K562 (cell line): ENCODE data around the gene GMDS.
"Not testable (repeated sequence)": the region's sequence is repeated elsewhere in the genome, so short reads cannot be mapped to it uniquely, and the experiment has no call there.

ENCODE experiments used
- BRCA1 ChIP-seq, 2 experiments: fragments of 450-650 bp in 1 of 2; sonication (generic) in 1 of 2; formaldehyde crosslinking in 1 of 2; IDR thresholded peaks; 2 replicates each; pipeline versions ENCODE4 v1.5.0 to v1.6.1; 2017 to 2020; ENCODE audit warnings: mild to moderate bottlenecking in 1 of 2, missing genetic modification reagents in 1 of 2
- HIVEP1 ChIP-seq: fragments of 250-450 bp; sonication (Bioruptor Pico); IDR thresholded peaks from 2 replicates; pipeline ENCODE4 v1.4.0; 2020; ENCODE audit warnings: mild to moderate bottlenecking
- MAFG ChIP-seq: fragments of 450-650 bp; conservative IDR thresholded peaks from 2 replicates; pipeline ENCODE4 v1.6.1; 2016; ENCODE audit warnings: missing genetic modification characterization, missing compliant biosample characterization
- MTF1 ChIP-seq: fragments of 250-450 bp; sonication (Bioruptor Pico); IDR thresholded peaks from 2 replicates; pipeline ENCODE4 v1.9.0; 2021; ENCODE audit warnings: moderate library complexity, mild to moderate bottlenecking, inconsistent platforms, borderline replicate concordance
- POLR2AphosphoS5 ChIP-seq: IDR thresholded peaks from 2 replicates; pipeline ENCODE4 v1.6.1; 2011; ENCODE audit warnings: mild to moderate bottlenecking, low read depth, low read length, moderate library complexity; ENCODE audit not compliant: control insufficient read depth, insufficient read depth
- RBM15 ChIP-seq: fragments of 200-400 bp; formaldehyde crosslinking; IDR thresholded peaks from 2 replicates; pipeline ENCODE4 v1.6.1; 2018; ENCODE audit warnings: mild to moderate bottlenecking, low read length, moderate library complexity; ENCODE audit not compliant: insufficient read depth
- TCF7L2 ChIP-seq: fragments of 150-350 bp; IDR thresholded peaks from 2 replicates; pipeline ENCODE4 v1.6.1; 2016; ENCODE audit warnings: low read depth, mild to moderate bottlenecking, low read length, moderate library complexity
- TF ChIP-seq, protein P1 (sequence below), 3 experiments: IDR thresholded peaks in 2 of 3; conservative IDR thresholded peaks in 1 of 3; 2 replicates each; pipeline ENCODE4 v1.5.1; 2011 to 2012; ENCODE audit warnings: low read length in 3 of 3, mild to moderate bottlenecking in 3 of 3, control low read depth in 2 of 3, improper control_type of control experiment in 1 of 3, inconsistent platforms in 1 of 3, low read depth in 1 of 3, mixed read lengths in 1 of 3, moderate library complexity in 1 of 3; ENCODE audit not compliant: insufficient read depth in 2 of 3
- TF ChIP-seq, protein P2 (sequence below): sonication (generic); formaldehyde crosslinking; IDR thresholded peaks from 2 replicates; pipeline ENCODE4 v1.5.0; 2020; ENCODE audit warnings: missing genetic modification reagents

GRCh38 chr6:1751063-1751462 lies 494.3 kb downstream of the GMDS start:
- not testable (repeated sequence) for TF ChIP-seq BRCA1 (IDR thresholded peaks at IDR 0.05); BRCA1 (CRISPR knock-in tag; IDR thresholded peaks at IDR 0.05); POLR2AphosphoS5; TCF7L2; MAFG (tag); HIVEP1 (CRISPR knock-in tag); MTF1 (CRISPR knock-in tag); RBM15
- TF ChIP-seq, protein P1, sequence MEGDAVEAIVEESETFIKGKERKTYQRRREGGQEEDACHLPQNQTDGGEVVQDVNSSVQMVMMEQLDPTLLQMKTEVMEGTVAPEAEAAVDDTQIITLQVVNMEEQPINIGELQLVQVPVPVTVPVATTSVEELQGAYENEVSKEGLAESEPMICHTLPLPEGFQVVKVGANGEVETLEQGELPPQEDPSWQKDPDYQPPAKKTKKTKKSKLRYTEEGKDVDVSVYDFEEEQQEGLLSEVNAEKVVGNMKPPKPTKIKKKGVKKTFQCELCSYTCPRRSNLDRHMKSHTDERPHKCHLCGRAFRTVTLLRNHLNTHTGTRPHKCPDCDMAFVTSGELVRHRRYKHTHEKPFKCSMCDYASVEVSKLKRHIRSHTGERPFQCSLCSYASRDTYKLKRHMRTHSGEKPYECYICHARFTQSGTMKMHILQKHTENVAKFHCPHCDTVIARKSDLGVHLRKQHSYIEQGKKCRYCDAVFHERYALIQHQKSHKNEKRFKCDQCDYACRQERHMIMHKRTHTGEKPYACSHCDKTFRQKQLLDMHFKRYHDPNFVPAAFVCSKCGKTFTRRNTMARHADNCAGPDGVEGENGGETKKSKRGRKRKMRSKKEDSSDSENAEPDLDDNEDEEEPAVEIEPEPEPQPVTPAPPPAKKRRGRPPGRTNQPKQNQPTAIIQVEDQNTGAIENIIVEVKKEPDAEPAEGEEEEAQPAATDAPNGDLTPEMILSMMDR (IDR thresholded peaks at IDR 0.05 in 2 of 3, conservative IDR thresholded peaks at IDR 0.05 in 1 of 3; ENCODE audit: insufficient read depth in 2 of 3, low read depth in 1 of 3, low read length in 3 of 3): not testable (repeated sequence)
- TF ChIP-seq, protein P2, sequence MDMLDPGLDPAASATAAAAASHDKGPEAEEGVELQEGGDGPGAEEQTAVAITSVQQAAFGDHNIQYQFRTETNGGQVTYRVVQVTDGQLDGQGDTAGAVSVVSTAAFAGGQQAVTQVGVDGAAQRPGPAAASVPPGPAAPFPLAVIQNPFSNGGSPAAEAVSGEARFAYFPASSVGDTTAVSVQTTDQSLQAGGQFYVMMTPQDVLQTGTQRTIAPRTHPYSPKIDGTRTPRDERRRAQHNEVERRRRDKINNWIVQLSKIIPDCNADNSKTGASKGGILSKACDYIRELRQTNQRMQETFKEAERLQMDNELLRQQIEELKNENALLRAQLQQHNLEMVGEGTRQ (CRISPR knock-in tag): not testable (repeated sequence)
